ENCODE results near the gene TMEM132D.

Gene TMEM132D

DNA sequence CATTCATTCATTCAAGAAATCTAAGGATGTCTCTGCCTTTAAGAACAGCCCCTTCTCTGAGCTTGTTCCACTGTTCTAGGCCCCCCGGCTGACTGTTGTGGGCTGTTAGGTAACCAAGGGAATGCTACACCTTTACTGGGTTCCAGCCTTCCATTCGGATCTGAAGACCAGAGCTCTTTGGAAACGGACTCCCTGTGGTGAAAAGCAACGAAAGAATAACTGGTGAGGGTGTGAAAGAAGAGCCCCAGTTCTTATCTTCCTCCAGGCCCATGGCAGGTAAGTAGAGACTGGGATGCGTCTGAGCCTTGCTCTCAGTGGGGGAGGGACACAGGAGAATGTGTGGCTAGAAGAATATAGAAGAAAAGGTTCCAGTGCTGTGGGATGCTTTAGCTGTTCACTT is 207.4 kb downstream of the TMEM132D start:
- DNase-seq (ENCODE audit: insufficient read length, low spot score) (no peak), FAIRE-seq (no peak)
- TF ChIP-seq, protein P1, sequence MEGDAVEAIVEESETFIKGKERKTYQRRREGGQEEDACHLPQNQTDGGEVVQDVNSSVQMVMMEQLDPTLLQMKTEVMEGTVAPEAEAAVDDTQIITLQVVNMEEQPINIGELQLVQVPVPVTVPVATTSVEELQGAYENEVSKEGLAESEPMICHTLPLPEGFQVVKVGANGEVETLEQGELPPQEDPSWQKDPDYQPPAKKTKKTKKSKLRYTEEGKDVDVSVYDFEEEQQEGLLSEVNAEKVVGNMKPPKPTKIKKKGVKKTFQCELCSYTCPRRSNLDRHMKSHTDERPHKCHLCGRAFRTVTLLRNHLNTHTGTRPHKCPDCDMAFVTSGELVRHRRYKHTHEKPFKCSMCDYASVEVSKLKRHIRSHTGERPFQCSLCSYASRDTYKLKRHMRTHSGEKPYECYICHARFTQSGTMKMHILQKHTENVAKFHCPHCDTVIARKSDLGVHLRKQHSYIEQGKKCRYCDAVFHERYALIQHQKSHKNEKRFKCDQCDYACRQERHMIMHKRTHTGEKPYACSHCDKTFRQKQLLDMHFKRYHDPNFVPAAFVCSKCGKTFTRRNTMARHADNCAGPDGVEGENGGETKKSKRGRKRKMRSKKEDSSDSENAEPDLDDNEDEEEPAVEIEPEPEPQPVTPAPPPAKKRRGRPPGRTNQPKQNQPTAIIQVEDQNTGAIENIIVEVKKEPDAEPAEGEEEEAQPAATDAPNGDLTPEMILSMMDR (IDR thresholded peaks at IDR 0.05; ENCODE audit: insufficient read depth, missing control alignments) = no peak

DNA sequence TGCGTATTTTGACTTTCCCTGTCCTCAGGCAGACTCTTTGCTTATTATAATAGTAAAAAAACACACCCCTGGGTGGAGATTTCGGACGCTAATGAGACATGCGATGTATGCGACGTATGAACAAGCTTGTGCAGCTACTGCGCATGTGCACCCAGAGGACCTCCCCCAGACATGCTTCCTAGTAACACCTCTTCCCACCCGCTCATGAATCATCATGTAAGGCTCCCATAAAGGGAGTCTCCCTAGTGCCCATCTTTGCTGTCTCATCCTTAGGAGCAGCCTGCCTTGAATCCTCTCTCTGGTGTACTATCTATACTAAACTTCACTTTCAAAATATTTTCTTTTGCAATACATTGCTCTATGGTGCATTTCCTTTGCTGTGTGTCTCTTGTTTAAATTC is 210.1 kb downstream of the TMEM132D start:
- DNase-seq (ENCODE audit: insufficient read length, low spot score) (no peak), FAIRE-seq (no peak)
- TF ChIP-seq, protein P1 (IDR thresholded peaks at IDR 0.05; ENCODE audit: insufficient read depth, missing control alignments) = no peak

DNA sequence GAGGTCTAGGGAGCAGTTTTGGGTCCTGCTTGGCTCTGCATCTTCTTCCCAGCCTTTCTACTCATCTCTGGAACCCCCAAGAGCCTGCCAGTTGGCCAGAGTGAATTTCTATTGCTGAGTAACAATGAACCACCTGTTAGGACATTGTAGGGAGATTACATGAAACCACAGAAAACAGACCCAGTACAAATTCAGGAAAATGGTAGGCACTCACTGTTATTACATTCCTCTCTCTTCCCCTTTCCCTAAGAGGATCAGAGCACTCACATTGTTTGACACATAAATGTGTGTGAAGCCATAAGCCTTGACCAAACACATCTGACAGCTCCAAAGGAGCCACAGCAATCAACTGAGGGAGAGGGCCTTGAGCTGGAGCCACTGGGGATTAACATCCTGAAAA is 216.1 kb downstream of the TMEM132D start:
- FAIRE-seq (no peak), DNase-seq (ENCODE audit: insufficient read length, low spot score) (no peak)
- TF ChIP-seq, protein P1 (IDR thresholded peaks at IDR 0.05; ENCODE audit: insufficient read depth, missing control alignments) = no peak

DNA sequence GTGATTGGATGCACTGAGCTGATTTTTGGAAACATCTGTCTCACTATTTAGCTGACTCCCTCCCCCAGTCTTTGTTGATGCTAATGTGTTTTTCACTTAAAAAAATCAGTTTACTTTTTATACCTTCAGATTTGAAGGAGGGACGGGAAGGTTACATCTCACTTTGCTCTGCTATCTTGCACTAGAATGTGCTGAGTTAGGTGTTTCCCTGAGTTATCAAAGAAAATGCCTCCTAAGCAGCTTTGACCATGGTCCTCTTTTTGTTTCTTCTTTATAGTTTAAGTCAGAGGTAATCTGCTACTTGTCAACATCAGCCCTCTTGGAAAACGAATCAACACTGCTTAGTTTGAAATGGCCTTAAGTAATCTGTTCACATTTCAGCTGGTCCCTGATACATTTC is 222.0 kb downstream of the TMEM132D start:
- FAIRE-seq (no peak), DNase-seq (ENCODE audit: insufficient read length, low spot score) (no peak)
- TF ChIP-seq, protein P1 (IDR thresholded peaks at IDR 0.05; ENCODE audit: insufficient read depth, missing control alignments) = no peak

DNA sequence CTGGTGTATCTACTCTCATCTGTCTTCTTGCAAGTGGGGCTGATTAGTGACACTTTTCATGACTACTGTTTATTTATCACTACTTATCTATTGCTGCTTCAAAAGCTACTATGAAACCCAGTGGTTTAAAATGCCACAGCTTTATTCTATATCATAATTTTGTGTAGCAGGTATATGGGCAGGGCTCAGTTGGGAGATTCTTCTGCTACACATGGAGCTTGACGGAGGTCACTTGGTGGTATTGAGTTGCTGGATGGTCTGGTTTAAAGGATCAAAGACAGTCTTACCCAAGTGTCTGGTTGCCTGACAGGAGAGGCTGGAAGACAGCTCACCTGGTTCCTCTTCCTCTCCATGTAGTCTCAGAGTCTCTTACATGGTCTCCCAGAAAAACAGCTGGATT is 222.7 kb downstream of the TMEM132D start:
- TF ChIP-seq, protein P1 (IDR thresholded peaks at IDR 0.05; ENCODE audit: insufficient read depth, missing control alignments) = no peak
- DNase-seq (ENCODE audit: insufficient read length, low spot score) = no peak
- FAIRE-seq = no peak

DNA sequence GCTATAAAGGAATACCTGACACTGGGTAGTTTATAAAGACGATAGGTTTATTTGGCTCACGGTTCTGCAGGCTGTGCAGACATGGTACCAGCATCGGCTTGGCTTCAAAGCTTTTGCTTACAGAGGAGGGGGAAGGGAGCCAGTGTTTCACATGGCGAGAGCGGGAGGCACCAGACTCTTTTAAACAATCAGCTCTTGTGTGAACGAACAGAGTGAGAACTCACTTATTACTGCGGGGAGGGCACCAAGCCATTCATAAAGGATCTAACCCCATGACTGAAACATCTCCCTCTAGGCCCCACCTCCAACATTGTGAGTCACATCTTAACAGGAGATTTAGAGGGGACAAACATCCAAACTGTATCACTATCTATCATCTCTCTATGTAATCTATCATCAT is 227.4 kb downstream of the TMEM132D start:
- FAIRE-seq (no peak), DNase-seq (ENCODE audit: insufficient read length, low spot score) (no peak)
- TF ChIP-seq, protein P1 (IDR thresholded peaks at IDR 0.05; ENCODE audit: insufficient read depth, missing control alignments) = no peak

DNA sequence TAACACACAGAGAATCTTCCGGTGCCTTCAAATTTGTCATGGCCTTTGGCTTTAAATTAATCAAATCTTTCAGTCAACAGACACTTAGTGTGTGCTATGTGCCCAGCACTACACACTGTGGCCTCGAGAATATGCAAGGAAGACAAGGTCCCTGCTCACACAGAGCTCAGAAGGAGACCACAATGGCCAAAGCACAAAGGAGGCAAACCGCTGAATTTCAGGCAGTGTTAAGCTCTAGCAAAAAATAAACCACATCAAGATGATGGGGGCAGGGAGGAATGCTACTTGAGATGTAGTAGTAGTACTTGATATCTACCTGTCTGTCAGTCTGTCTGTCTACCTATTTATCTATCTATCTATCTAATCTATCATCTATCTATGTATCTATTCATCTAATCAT is 227.9 kb downstream of the TMEM132D start:
- TF ChIP-seq, protein P1 (IDR thresholded peaks at IDR 0.05; ENCODE audit: insufficient read depth, missing control alignments) = no peak
- no peak for DNase-seq (ENCODE audit: insufficient read length, low spot score)
- FAIRE-seq = no peak
